SK-N-SH (cell line): ENCODE data around the gene LGR6.

Source experiments
- CTCF ChIP-seq: fragments of 200-600 bp; sonication (generic); IDR thresholded peaks from 2 replicates; pipeline ENCODE4 v1.6.1; 2017; ENCODE audit warnings: antibody characterized with exemption, mild to moderate bottlenecking, moderate library complexity
- EP300 ChIP-seq, 2 experiments: IDR thresholded peaks; 2 replicates each; pipeline versions ENCODE4 v1.4.0 to v1.6.1; 2012; ENCODE audit warnings: borderline replicate concordance in 1 of 2, low read depth in 1 of 2, low read length in 1 of 2
- MAX ChIP-seq: IDR thresholded peaks from 2 replicates; pipeline ENCODE4 v1.4.0; 2012; ENCODE audit warnings: low read depth
- USF1 ChIP-seq: IDR thresholded peaks from 2 replicates; pipeline ENCODE4 v1.4.0; 2012; ENCODE audit warnings: low read depth, borderline replicate concordance
- YY1 ChIP-seq: IDR thresholded peaks from 2 replicates; pipeline ENCODE4 v1.4.0; 2012; ENCODE audit warnings: low read depth, mild to moderate bottlenecking

DNA sequence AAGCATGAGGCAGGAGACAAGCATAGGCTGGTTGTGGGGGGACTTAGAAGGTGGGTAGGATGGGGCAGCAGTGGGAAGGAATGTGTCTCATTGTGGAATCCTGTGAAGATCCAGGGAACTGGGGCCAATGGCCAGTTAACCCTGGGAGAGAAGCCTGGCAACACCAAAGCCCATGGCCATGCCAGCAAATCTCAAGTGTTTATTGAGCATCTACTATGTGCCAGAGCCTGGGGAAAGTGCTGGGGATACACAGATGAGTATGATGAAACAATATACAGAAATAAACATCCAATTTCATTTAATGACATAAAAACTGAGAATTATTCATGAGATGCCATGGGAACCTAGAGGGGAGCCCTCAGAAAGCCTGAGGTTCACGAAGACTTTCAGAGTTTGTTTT is 17.4 kb downstream of the LGR6 start:
- no peak for TF ChIP-seq CTCF
- no peak for TF ChIP-seq EP300 (IDR thresholded peaks at IDR 0.05; ENCODE audit: borderline replicate concordance in 1 of 2, low read depth in 1 of 2, low read length in 1 of 2)
- no peak for TF ChIP-seq YY1
- no peak for TF ChIP-seq USF1
- no peak for TF ChIP-seq MAX
